UCSD-AML1 (cell line): ENCODE results near the gene RGS2.

Experiments used
- DNase-seq: peaks from one replicate; lab custom pipeline; 2025; ENCODE audit not compliant: unreplicated experiment; lab: John Stamatoyannopoulos, UW

The RGS2 gene

GRCh38 chr1:192794768-192795035 is 14.1 kb upstream of the RGS2 start:
- DNase-seq: no peak

DNA sequence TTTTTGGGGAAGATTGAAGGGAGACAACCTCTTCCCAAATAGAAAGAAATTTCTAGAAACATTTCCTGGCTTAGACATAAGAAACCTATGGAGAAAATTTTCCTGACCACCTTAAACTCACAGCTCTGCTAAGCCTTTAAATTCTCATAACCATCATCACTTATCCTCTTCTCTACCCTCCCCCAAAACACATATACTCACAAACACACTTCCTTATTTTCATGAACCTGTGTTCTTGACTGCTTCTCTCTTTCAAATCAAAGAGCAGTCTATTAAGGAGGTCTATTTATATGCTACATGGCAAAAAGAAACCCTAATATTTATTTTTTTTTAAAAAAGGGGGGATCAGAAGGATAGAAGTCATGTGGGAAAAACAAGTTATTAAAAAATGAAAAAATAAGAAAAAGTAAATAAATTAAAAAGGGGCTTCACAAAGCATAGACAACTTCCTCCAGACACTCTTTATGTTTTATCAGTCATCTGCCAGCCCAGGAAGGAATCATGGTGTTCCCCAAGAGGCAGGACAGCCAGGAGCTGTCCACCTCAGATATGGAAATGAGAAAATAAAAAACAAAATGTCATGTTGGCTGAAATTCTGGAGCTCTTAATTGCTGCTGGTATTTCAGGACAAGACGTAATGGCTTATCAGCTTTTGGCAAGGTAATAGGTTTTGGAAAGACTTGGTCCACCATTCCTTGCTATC is 12.8 kb upstream of the RGS2 start:
- no peak for DNase-seq

- no peak for DNase-seq
Measured at GRCh38 chr1:192797143-192797542, 11.7 kb upstream of the RGS2 start.

DNA sequence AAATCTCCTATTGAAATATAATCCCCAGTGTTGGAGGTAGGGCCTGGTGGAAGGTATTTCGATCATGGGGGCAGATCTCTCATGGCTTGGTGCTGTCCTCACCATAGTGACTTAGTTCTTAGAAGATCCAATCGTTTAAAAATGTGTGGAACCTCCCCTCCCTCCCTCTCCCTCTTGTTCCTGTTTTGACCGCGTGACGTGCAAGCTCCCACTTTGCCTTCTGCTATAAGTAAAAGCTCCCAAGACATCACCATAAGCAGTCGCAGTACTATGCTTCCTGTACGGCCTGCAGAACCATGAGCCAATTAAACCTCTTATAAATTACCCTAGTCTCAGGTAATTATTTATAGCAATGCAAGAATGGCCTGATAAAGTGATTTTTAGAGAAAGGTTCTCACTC is 10.9 kb upstream of the RGS2 start:
- DNase-seq: no peak

- no peak for DNase-seq
Measured at GRCh38 chr1:192801451-192801850, 7.4 kb upstream of the RGS2 start.

DNA sequence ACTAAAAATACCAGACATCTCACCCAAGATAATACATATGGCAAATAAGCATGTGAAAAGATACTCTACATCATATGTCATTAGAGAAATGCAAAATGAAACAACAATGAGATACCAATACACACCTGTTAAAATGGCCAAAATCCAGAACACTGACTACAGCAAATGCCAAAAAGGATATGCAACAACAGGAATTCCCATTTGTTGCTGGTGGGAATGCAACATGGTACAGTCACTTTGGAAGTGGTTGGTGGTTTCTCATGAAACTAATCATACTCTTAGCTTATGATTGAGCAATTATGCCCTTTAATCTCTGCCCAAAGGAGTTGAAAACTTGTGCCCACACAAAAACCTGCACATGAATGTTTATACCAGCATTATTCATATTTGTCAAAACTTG is 6.4 kb upstream of the RGS2 start:
- no peak for DNase-seq

- no peak for DNase-seq
Measured at GRCh38 chr1:192803501-192803900, 5.3 kb upstream of the RGS2 start.

DNA sequence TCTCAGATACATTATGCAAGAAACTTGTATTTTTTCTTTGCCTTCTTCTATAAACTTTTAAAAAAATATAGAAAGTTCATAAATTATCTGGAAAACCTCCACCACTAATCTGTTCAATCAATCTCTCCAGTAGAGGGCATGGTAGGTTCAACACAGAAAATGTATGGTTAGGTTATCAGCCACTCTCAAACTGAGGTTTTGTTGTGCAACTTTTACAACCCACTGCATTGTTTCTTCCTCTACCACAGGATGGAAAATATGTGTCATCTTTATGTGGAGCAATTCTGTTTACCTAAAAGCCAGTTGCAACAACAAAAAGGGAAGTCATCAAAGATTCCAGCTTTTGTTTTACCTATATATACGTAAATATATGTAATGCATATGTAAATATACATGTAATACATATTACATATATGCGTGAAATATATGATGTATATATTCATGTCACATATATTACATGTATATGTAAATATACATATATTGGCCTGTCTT is 3.0 kb upstream of the RGS2 start:
- DNase-seq: no peak

GRCh38 chr1:192807211-192808162 is 1.4 kb upstream of the RGS2 start:
- DNase-seq: no peak

- DNase-seq: no peak
Measured at GRCh38 chr1:192808163-192808517, 699 bp upstream of the RGS2 start.

DNA sequence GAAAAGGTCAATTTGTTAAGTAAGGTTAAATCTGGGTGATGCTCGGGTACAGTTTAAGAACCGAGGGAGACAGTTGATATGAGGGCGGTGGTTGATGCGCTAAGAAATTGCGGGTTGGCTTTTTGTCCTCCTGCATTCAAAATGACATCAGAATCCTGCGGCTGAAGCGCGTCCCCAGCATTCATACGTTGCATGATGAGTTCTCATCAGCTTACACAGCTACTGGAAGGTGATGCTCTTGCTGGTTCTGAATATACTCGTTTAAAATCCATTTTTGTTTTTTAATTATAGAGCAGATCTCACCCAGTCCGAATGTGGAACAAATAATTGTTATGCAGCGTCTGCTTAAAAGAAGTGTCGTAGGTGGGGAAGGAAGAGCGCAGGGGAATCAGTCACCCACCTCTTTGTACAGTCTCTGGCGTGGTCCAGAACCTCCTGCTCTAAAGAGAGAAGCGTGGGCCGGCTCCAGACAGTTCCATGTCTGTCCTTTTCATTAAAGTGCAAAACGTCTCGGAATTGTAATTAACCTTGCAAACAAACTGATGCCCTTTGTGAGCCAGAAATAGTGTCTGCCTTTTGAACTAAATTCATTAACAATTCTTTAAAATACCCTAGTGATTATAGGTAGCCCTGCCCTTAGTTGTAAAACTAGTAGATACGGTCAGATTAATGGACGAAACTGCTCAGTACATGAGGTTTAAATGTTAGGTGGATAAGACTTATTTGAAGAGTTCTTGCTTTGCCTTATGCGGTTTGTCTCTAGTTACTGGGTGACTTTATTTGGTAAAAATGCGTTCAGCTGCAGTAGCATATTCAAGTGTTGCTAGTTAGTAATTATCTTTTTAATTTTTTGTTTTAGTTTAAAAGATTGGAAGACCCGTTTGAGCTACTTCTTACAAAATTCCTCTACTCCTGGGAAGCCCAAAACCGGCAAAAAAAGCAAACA is 741 bp downstream of the RGS2 start:
- peak; percentile 61 for DNase-seq

DNA sequence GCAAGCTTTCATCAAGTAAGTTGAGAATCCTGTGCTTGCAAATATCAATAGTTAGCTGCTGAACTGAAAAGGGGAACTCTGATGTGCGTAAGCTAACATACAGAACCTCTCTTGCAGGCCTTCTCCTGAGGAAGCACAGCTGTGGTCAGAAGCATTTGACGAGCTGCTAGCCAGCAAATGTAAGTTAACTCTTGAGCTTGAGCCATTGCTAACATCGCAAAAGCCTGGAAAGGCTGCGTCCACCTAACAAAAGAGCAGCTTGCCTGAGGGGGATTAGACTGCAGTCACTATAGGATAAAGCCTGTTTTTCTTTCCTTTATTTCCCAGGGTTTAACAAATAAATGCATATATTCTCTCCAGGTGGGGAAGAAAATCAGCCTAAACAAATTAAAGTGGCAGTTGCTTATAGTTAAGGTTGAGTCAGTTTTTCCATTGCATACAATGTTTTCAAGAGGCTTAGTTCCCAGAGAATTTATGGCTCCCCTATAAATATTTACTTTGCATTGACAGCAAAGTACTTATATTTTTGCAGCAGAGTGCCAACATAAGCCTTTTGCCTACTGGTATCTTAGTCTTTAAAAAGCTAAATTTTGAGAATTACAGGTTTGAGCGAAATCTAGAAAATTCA is 1.5 kb downstream of the RGS2 start:
- peak; percentile 44 for DNase-seq

DNA sequence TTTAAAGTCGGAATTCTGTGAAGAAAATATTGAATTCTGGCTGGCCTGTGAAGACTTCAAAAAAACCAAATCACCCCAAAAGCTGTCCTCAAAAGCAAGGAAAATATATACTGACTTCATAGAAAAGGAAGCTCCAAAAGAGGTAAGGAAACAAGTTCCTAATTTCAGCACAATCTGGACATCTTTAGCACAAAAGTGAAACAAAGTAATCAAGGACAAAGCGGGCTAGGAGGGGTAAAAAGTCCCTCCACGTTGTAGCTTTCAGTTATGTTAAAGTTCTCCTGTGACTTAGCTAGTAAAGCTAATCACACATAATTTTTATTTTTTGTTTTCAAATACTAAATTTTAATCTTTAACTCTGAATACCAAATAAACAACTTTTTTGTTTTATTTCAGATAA is 2.2 kb downstream of the RGS2 start:
- DNase-seq: no peak

DNA sequence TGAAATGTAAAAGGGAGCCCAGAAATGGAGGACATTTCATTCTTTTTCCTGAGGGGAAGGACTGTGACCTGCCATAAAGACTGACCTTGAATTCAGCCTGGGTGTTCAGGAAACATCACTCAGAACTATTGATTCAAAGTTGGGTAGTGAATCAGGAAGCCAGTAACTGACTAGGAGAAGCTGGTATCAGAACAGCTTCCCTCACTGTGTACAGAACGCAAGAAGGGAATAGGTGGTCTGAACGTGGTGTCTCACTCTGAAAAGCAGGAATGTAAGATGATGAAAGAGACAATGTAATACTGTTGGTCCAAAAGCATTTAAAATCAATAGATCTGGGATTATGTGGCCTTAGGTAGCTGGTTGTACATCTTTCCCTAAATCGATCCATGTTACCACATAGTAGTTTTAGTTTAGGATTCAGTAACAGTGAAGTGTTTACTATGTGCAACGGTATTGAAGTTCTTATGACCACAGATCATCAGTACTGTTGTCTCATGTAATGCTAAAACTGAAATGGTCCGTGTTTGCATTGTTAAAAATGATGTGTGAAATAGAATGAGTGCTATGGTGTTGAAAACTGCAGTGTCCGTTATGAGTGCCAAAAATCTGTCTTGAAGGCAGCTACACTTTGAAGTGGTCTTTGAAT is 2.9 kb downstream of the RGS2 start:
- DNase-seq: no peak

DNA sequence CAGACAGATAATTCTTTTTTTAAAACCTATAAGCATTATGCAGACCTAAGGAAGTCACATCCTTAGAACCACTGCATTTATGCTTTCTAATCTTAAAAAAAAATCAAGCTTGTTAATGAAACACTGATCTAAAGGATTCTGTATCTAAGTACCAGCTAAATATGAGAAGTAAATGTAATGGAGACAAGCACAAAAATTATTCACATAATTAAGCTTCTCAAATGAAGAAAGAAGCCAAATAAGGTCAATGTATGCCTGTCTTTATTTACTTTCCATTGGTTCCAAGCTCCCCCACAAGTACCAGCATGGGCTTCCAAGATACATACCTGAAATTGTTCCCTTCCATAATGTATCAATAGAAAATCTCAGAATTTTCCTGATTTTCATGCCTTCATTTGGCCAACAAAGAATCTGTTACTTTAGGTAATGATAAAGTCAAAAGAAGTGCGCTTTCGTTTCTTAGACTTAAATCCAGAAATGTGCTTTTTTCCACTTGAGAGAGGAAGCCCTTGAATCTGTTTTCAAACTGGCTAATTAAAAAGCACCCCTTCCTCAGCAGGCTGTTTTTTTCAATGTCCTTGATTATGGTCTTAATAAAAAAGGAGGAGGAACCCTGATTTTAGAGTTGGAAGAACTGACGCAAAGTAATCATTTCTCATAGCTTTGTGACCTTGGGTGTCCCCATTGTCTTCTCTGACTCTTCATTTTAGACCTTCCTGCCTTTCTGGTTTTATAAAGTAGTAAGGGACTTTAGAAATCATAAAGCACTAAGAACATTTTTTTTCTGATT is 3.8 kb downstream of the RGS2 start:
- DNase-seq: no peak

DNA sequence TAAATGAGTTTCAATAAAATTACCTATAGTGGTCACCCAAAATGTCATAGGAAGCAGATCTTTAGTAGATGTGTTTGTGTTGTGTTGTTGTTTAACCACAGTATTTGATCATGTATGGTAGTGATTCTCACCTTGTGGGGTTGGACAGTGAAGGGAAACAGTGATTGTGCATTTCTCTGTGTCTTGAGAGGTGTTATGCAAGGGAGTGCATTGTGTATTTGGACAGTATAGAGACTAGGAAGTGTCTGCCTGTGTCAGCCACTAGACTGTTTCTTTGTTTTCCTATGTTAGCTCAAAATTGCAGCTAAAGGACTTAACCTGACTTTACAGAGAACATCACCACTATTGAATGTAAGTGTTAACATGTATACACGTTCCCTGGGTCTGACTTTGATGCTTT is 6.0 kb downstream of the RGS2 start:
- DNase-seq: no peak

- DNase-seq: no peak
Measured at GRCh38 chr1:192817246-192817645, 8.4 kb downstream of the RGS2 start.

- no peak for DNase-seq
Measured at GRCh38 chr1:192821296-192821695, 12.5 kb downstream of the RGS2 start.

DNA sequence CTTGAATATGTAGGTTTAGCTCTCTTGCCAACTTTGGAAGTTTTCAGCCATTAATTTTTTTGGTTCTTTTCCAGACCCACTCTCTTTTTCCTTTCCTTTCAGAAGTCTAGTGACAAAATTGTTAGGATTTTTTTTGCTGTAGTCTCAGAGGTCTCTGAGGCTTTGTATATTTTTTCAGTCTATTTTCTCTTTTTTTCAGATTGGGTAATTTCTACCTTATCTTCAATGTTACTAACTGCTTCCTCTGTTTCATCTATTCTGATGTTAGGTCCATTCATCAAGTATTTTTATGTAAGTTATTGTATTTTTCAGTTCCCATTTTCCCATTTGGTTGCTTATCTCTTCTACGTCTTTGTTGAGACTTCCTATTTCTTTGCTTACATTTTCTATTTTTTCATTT is 15.7 kb downstream of the RGS2 start:
- DNase-seq: no peak
